HepG2 (cell line): ENCODE results near the gene TTC6. TPM values are rescaled to one million over a fixed set of nuclear protein-coding genes. Genes with fewer than 3 reads are reported as not detected.
A peak's percentile ranks its signal among the peaks of the same experiment; 100 is the strongest.

ENCODE experiments used
- CREM ChIP-seq, 2 experiments: sonication (generic) in 1 of 2; formaldehyde crosslinking in 1 of 2; IDR thresholded peaks; 2 replicates each; pipeline versions ENCODE4 v1.4.0 to v1.6.1; 2016 to 2020; ENCODE audit warnings: antibody characterized with exemption in 1 of 2, mild to moderate bottlenecking in 1 of 2, missing genetic modification reagents in 1 of 2
- MIER3 ChIP-seq: IDR thresholded peaks from 2 replicates; pipeline ENCODE4 v1.6.1; 2016; ENCODE audit warnings: missing compliant biosample characterization, borderline replicate concordance
- MTA1 ChIP-seq: sonication (generic); formaldehyde crosslinking; IDR thresholded peaks from 2 replicates; pipeline ENCODE4 v1.4.0; 2020; ENCODE audit warnings: missing genetic modification reagents, mild to moderate bottlenecking, borderline replicate concordance
- MTF2 ChIP-seq: sonication (generic); formaldehyde crosslinking; IDR thresholded peaks from 2 replicates; pipeline ENCODE4 v1.5.0; 2020; ENCODE audit warnings: missing genetic modification reagents, borderline replicate concordance
- NR2C2 ChIP-seq: sonication (generic); formaldehyde crosslinking; IDR thresholded peaks from 2 replicates; pipeline ENCODE4 v1.4.0; 2020; ENCODE audit warnings: missing genetic modification reagents, mild to moderate bottlenecking, moderate library complexity, borderline replicate concordance
- RXRB ChIP-seq: IDR thresholded peaks from 2 replicates; pipeline ENCODE4 v1.6.1; 2016; ENCODE audit warnings: borderline replicate concordance, missing genetic modification reagents, missing compliant biosample characterization
- TFDP2 ChIP-seq: sonication (generic); formaldehyde crosslinking; IDR thresholded peaks from 2 replicates; pipeline ENCODE4 v1.4.0; 2020; ENCODE audit warnings: missing genetic modification reagents
- TOE1 ChIP-seq: sonication (generic); formaldehyde crosslinking; IDR thresholded peaks from 2 replicates; pipeline ENCODE4 v1.4.0; 2020; ENCODE audit warnings: mild to moderate bottlenecking, missing genetic modification reagents
- TRAFD1 ChIP-seq: sonication (generic); formaldehyde crosslinking; IDR thresholded peaks from 2 replicates; pipeline ENCODE4 v1.5.1; 2020; ENCODE audit warnings: missing genetic modification reagents, mild to moderate bottlenecking, borderline replicate concordance
- UBTF ChIP-seq: sonication (generic); formaldehyde crosslinking; IDR thresholded peaks from 2 replicates; pipeline ENCODE4 v1.4.0; 2020; ENCODE audit warnings: mild to moderate bottlenecking, missing genetic modification reagents
- ZFY ChIP-seq: sonication (generic); formaldehyde crosslinking; IDR thresholded peaks from 2 replicates; pipeline ENCODE4 v1.4.0; 2020; ENCODE audit warnings: missing genetic modification reagents
- ZHX1 ChIP-seq: sonication (generic); formaldehyde crosslinking; IDR thresholded peaks from 2 replicates; pipeline ENCODE4 v1.8.1; 2022; ENCODE audit warnings: low read depth, mild to moderate bottlenecking, missing genetic modification reagents
- ZIK1 ChIP-seq: sonication (generic); formaldehyde crosslinking; IDR thresholded peaks from 2 replicates; pipeline ENCODE4 v1.5.0; 2020; ENCODE audit warnings: mild to moderate bottlenecking, low read depth, missing genetic modification reagents, borderline replicate concordance
- ZNF513 ChIP-seq: sonication (generic); formaldehyde crosslinking; conservative IDR thresholded peaks from 2 replicates; pipeline ENCODE4 v1.5.0; 2020; ENCODE audit warnings: missing genetic modification reagents
- ZNF556 ChIP-seq: sonication (generic); formaldehyde crosslinking; IDR thresholded peaks from 2 replicates; pipeline ENCODE4 v1.4.0; 2020; ENCODE audit warnings: mild to moderate bottlenecking, missing genetic modification reagents, borderline replicate concordance
- ZNF704 ChIP-seq: sonication (generic); formaldehyde crosslinking; IDR thresholded peaks from 2 replicates; pipeline ENCODE4 v1.8.1; 2023; ENCODE audit warnings: mild to moderate bottlenecking, inconsistent platforms, moderate library complexity, missing genetic modification reagents, borderline replicate concordance
- polyA plus RNA-seq, 8 experiments: library from polyadenylated mRNA; depleted of rRNA in 3 of 8; stranded (reverse) in 7 of 8; unstranded in 1 of 8; fragments of >200 nt; fragmentation: Illumina TruSeq in 4 of 8; extraction: Trizol in 4 of 8; gene quantifications; 2 replicates each; pipeline versions ENCODE4 v1.2.1 to v1.2.3, GENCODE V29; 2011 to 2016; ENCODE audit warnings: low read depth in 4 of 8, missing spikeins in 1 of 8, mixed read lengths in 1 of 8; ENCODE audit not compliant: insufficient read depth in 1 of 8
- total RNA-seq, 5 experiments: library from RNA; depleted of rRNA; stranded (reverse); fragments of >200 nt; fragmentation: Illumina TruSeq; extraction: Trizol; gene quantifications; 2 replicates each; pipeline ENCODE4 v1.2.3, GENCODE V29; 2016; ENCODE audit warnings: low read depth in 1 of 5

The TTC6 gene
- total and polyA plus RNA-seq, 2 of the 13 experiments (the other 11 are each of a cell fraction or from before 2014, with no cell fraction given): 9.3 to 27.4 TPM

GRCh38 chr14:37585101-37585511, 10.3 kb upstream of the TTC6 start (continued):
- TF ChIP-seq ZNF513 (CRISPR knock-in tag) (no peak), UBTF (CRISPR knock-in tag) (no peak), ZNF704 (CRISPR knock-in tag) (no peak), ZFY (CRISPR knock-in tag) (no peak), TFDP2 (CRISPR knock-in tag) (no peak), ZIK1 (CRISPR knock-in tag) (no peak), ZNF556 (CRISPR knock-in tag) (no peak), MTA1 (CRISPR knock-in tag) (0 out of 2 replicates have a peak, but pooled peaks have one; percentile 74), CREM (IDR thresholded peaks at IDR 0.05) (no peak), CREM (CRISPR knock-in tag; IDR thresholded peaks at IDR 0.05) (no peak), TRAFD1 (CRISPR knock-in tag) (no peak), NR2C2 (no peak), MTF2 (CRISPR knock-in tag) (no peak), ZHX1 (CRISPR knock-in tag) (peak; percentile 36; the same call in 1 of the 2 replicates), RXRB (CRISPR knock-in tag) (no peak), MIER3 (CRISPR knock-in tag) (no peak), TOE1 (CRISPR knock-in tag) (no peak)
